AG04450 (cell line): ENCODE data around the gene TMEM109. TPM values are rescaled to one million over a fixed set of nuclear protein-coding genes. Genes with fewer than 3 reads are reported as not detected.

ENCODE experiments used
- CTCF ChIA-PET: fragments of 300-600, 350-600 bp; formaldehyde crosslinking; extraction: SDS; loops from one replicate; lab custom pipeline; 2022; ENCODE audit warnings: antibody characterized with exemption, inconsistent platforms; lab: Charles Lee
- POLR2A ChIA-PET: fragments of 350-600 bp; formaldehyde crosslinking; extraction: SDS; loops from one replicate; lab custom pipeline; 2021; ENCODE audit warnings: antibody characterized with exemption, inconsistent platforms; lab: Yijun Ruan, JAX
- DNase-seq: peaks from one replicate; pipeline ENCODE4 v3.0.0-alpha.2; 2011; ENCODE audit warnings: low read depth, low spot score
- H3K27ac ChIP-seq: one replicate; pipeline ENCODE4 v1.5.1; 2012; ENCODE audit warnings: low read depth, low read length, control low read depth
- H3K27me3 ChIP-seq: one replicate; pipeline ENCODE4 v1.6.0; 2012; ENCODE audit warnings: low read length; ENCODE audit not compliant: control insufficient read depth, insufficient read depth
- H3K4me3 ChIP-seq: 2 replicates; pipeline ENCODE4 v1.5.1; 2011; ENCODE audit warnings: mild to moderate bottlenecking, low read depth, low read length, control low read depth
- H3K9me3 ChIP-seq: 2 replicates; pipeline ENCODE4 v1.5.1; 2012; ENCODE audit warnings: low read length; ENCODE audit not compliant: control insufficient read depth, insufficient read depth
- polyA plus RNA-seq: library from polyadenylated mRNA; depleted of rRNA; stranded (reverse); fragments of >200 nt; gene quantifications from 2 replicates; pipeline ENCODE4 v1.2.3, GENCODE V29; 2011
- TF ChIP-seq, protein P1 (sequence below): IDR thresholded peaks from 2 replicates; pipeline ENCODE4 v1.5.1; 2011; ENCODE audit warnings: low read depth, low read length, control low read depth, inconsistent platforms

Gene TMEM109
- polyA plus RNA-seq, 1 experiment = 36.2 TPM

DNA sequence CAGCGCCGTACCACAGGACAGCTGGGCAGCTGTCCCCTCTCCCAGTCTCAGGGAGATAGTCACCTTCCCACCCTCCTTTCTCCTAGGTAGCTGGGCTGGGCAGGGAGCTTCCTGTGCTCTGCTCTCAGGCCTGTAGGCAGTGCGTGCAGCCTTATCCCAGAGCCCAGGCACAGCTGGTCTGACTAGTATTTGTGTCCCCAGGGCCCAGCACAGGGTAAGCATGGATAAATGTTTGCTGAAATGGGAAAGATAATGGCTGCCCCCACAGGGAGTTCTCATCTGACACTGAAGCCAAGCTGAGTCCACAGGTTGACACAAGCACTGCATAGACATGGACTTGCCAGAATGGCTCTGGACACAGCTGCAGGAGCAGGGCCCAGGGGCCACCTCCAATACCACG lies 28.3 kb downstream of the TMEM109 start:
- H3K27ac ChIP-seq = no peak overlapping the region
- DNase-seq = no peak
- peaks cover 2% of the 10 kb centered on the region for H3K27me3 ChIP-seq
- POLR2A ChIA-PET = no interaction called here
- no peaks in the 10 kb centered on the region for H3K9me3 ChIP-seq
- TF ChIP-seq, protein P1, sequence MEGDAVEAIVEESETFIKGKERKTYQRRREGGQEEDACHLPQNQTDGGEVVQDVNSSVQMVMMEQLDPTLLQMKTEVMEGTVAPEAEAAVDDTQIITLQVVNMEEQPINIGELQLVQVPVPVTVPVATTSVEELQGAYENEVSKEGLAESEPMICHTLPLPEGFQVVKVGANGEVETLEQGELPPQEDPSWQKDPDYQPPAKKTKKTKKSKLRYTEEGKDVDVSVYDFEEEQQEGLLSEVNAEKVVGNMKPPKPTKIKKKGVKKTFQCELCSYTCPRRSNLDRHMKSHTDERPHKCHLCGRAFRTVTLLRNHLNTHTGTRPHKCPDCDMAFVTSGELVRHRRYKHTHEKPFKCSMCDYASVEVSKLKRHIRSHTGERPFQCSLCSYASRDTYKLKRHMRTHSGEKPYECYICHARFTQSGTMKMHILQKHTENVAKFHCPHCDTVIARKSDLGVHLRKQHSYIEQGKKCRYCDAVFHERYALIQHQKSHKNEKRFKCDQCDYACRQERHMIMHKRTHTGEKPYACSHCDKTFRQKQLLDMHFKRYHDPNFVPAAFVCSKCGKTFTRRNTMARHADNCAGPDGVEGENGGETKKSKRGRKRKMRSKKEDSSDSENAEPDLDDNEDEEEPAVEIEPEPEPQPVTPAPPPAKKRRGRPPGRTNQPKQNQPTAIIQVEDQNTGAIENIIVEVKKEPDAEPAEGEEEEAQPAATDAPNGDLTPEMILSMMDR = no peak
- H3K4me3 ChIP-seq = no peak overlapping the region
- CTCF ChIA-PET = interaction anchor here (1.3 kb wide), 1 partner anchor 43 kb away, joined by 3 read pairs; no protein-coding TSS in a partner anchor

DNA sequence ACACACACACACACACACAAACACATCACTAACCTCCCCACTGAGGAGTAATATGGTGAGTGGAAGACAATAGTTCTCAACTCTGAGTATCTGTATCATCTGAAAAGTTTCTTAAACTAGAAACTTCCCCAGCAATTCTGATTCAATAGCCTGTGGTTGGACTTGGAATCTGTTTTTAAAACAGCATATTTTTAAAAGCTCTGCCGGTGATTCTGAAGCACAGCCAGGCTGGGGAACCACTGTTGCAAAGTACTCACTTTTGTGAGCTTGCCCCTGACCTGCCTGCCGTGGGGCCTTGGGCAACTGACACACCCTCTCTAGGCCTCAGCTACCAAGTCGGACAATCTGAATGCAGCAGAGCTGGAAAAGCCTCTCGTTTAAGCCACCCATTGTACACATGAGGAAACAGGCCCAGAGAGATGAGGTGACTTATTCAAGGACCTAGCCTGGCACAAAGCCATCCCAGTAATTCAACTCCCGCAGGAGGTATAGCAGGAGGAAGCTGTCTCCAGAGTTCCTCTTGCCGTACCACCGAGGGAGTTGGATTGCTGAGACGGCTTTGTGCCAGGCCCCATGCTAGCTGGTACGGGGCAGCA lies 29.1 kb downstream of the TMEM109 start:
- Histone ChIP-seq H3K9me3 (no peaks in the 10 kb centered on the region), H3K27ac (peak overlapping the region; percentile 2), H3K4me3 (no peak overlapping the region), H3K27me3 (peaks cover 2% of the 10 kb centered on the region)
- no peak for DNase-seq
- TF ChIP-seq, protein P1 = no peak
- CTCF ChIA-PET = interaction anchor here (0.6 to 1.3 kb wide), 2 partner anchors 44 to 245 kb away, joined by 3 read pairs; no protein-coding TSS in a partner anchor
- POLR2A ChIA-PET = no interaction called here

DNA sequence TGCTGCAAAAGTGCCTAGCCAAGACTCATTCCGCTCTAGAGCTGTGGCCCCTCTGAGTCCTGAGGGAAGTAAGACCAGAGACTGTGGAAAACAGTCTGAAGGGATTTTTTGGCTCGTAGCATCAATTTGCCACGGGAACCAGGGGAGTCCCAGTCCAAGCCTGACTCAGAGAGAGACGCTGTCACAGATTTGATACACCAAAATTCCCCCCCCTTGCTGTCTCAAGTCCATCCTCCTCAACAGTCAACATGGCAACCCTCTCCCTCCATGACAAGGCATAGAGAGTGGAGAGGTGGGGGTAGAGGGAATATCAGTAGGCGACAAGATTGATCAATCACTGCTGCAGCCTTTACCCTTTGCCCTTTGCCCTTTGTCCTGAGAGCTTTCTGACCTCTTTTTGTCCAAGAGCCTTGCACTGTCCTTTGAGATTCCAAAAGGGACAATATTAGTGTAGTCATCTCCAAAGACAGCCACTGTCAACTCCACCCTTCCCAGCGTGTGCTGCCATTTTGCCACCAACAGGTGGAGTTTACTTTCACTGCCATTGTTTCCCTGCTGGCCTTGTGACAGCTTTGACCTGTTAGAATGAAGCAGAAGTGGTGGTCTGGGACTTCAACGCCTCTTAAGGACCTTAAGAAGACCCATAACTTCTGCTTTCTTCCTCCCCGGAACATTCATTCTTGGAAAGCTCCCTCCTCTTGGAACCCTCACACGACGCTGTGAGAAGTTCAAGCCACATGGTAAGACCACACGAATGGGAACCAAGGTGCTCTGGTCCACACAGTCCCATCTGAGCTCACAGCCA lies 30.7 kb downstream of the TMEM109 start:
- no peak for DNase-seq
- peaks cover 5% of the 10 kb centered on the region for H3K27me3 ChIP-seq
- ChIA-PET CTCF (interaction anchor here (0.6 to 0.7 kb wide), 2 partner anchors 45 to 203 kb away, joined by 3 read pairs; no protein-coding TSS in a partner anchor), POLR2A (no interaction called here)
- no peaks in the 10 kb centered on the region for H3K9me3 ChIP-seq
- no peak overlapping the region for H3K4me3 ChIP-seq
- H3K27ac ChIP-seq = no peak overlapping the region
- TF ChIP-seq, protein P1 = peak; percentile 34

DNA sequence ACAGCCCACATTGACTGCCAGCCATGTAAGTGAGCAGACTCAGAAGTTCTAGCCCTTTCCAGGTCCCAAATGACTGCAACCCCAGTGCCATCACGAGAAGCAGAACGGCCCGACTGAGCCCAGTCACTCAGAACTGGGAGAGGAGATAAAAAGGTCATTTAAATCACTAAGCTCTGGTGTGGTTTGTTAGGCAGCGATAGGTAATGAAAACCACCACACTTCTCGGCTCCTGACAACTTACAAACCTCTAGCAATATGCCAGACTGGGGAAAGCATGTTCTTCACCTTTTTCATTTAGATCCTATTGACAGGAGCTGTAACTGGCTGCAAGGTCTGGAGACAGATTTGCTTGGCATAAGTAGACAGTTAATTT lies 31.3 kb downstream of the TMEM109 start:
- no peaks in the 10 kb centered on the region for H3K9me3 ChIP-seq
- ChIA-PET POLR2A (no interaction called here), CTCF (interaction anchor here (0.7 kb wide), 1 partner anchor 46 kb away, joined by 3 read pairs; no protein-coding TSS in a partner anchor)
- no peak for DNase-seq
- no peak overlapping the region for H3K4me3 ChIP-seq
- H3K27me3 ChIP-seq = peaks cover 5% of the 10 kb centered on the region
- TF ChIP-seq, protein P1 = no peak
- no peak overlapping the region for H3K27ac ChIP-seq

DNA sequence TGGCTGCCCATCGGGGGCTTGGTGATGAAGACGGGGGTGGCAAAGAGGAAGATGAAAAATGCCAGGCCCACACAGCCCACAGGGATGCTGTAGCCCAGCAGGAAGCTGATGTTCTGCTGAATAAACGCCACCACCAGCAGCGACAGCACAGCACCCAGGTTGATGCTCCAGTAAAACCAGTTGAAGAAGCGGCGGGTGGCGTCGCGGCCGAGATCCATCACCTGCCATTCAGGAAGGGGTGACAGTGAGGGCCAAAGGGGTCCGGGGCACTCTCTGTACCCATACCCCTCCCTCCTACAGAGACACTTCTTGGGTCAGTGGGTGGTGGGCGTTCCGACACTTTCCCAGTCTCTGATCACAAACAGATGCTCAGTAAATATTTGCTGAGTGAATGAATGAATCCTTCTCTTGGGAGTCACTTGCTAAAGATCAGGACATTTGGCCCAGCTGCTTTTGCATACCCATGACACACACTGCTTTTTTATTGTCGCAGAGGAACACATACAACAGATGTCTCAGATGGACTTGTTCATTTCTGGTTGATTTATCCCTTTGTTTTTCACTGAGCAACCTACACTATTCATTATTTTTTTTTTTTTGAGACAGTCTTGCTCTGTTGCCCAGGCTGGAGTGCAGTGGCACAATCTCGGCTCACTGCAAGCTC lies 32.8 kb downstream of the TMEM109 start:
- no peak overlapping the region for H3K4me3 ChIP-seq
- CTCF ChIA-PET = no interaction called here
- peaks cover 9% of the 10 kb centered on the region for H3K27me3 ChIP-seq
- POLR2A ChIA-PET = no interaction called here
- H3K9me3 ChIP-seq = no peaks in the 10 kb centered on the region
- no peak overlapping the region for H3K27ac ChIP-seq
- TF ChIP-seq, protein P1 = no peak
- DNase-seq = no peak
